GM11168 (cell line): ENCODE measurements around the gene MPP2.
"Not testable (repeated sequence)": the region's sequence is repeated elsewhere in the genome, so short reads cannot be mapped to it uniquely, and the experiment has no call there.

Experiments
- in situ Hi-C: fragments of 300-500 bp; cut with MboI; formaldehyde crosslinking; loops from one replicate; pipeline ENCODE4 v1.12.0; 2022; ENCODE audit warnings: low sequenced_read_pairs; ENCODE audit not compliant: unreplicated experiment

The MPP2 gene

GRCh38 chr17:43907425-43907981 is at the start of gene MPP2:
MPP2 (minus strand) TSS chr17:43907536; CDS start chr17:43904460, 3,076 bp downstream.
- in situ Hi-C loops = no loop called here

GRCh38 chr17:43956222-43956621 is 48.9 kb upstream of the MPP2 start:
- in situ Hi-C loops = no loop called here

GRCh38 chr17:43953746-43954145 is 46.4 kb upstream of the MPP2 start, which contains the start of gene PYY:
PYY (minus strand) TSS chr17:43953940; CDS start chr17:43953483, 457 bp downstream.
- in situ Hi-C loops = no loop called here

GRCh38 chr17:43952724-43953666 is 45.7 kb upstream of the MPP2 start:
- in situ Hi-C loops = no loop called here

GRCh38 chr17:43952351-43952723 is 45.0 kb upstream of the MPP2 start:
- in situ Hi-C loops = no loop called here

GRCh38 chr17:43951750-43952149 is 44.4 kb upstream of the MPP2 start:
- in situ Hi-C loops = no loop called here

- in situ Hi-C loops = no loop called here
Measured at GRCh38 chr17:43950554-43950953, 43.2 kb upstream of the MPP2 start.

- in situ Hi-C loops = loop anchor here (10.0 kb wide), 1 partner anchor 45 kb away; no protein-coding TSS in a partner anchor
Measured at GRCh38 chr17:43949781-43950180, 42.4 kb upstream of the MPP2 start.

GRCh38 chr17:43946781-43947180 is 39.4 kb upstream of the MPP2 start:
- in situ Hi-C loops = loop anchor here (10.0 kb wide), 1 partner anchor 48 kb away; no protein-coding TSS in a partner anchor

- in situ Hi-C loops = loop anchor here (10.0 kb wide), 1 partner anchor 50 kb away; no protein-coding TSS in a partner anchor
Measured at GRCh38 chr17:43945074-43945829, 37.9 kb upstream of the MPP2 start.

GRCh38 chr17:43942051-43942685 is 34.8 kb upstream of the MPP2 start, which contains the start of gene PPY:
PPY (minus strand) TSS chr17:43942476; CDS start chr17:43941654, 822 bp downstream.
- in situ Hi-C loops = loop anchor here (10.0 kb wide), 1 partner anchor 53 kb away; no protein-coding TSS in a partner anchor

GRCh38 chr17:43940630-43941029 is 33.3 kb upstream of the MPP2 start:
- in situ Hi-C loops = loop anchor here (10.0 kb wide), 1 partner anchor 54 kb away; no protein-coding TSS in a partner anchor

- in situ Hi-C loops = loop anchor here (10.0 kb wide), 1 partner anchor 55 kb away; no protein-coding TSS in a partner anchor
Measured at GRCh38 chr17:43939886-43940285, 32.5 kb upstream of the MPP2 start.

- in situ Hi-C loops = not testable (repeated sequence)
Measured at GRCh38 chr17:43939452-43939851, 32.1 kb upstream of the MPP2 start.

GRCh38 chr17:43938838-43939182 is 31.5 kb upstream of the MPP2 start:
- in situ Hi-C loops = no loop called here

GRCh38 chr17:43936434-43936833 is 29.1 kb upstream of the MPP2 start:
- in situ Hi-C loops = no loop called here

- in situ Hi-C loops = no loop called here
Measured at GRCh38 chr17:43935926-43936261, 28.6 kb upstream of the MPP2 start.

- in situ Hi-C loops = no loop called here
Measured at GRCh38 chr17:43935204-43935925, 28.0 kb upstream of the MPP2 start.

- in situ Hi-C loops = no loop called here
Measured at GRCh38 chr17:43932923-43933322, 25.6 kb upstream of the MPP2 start.
